Measurements from ENCODE around the gene HPCAL1.

HPCAL1 gene

GRCh38 chr2:10308866-10309265, 6.2 kb downstream of the HPCAL1 start:
- H3K27ac ChIP-seq (ENCODE audit: low read depth, low read length), result no peak overlapping the region
- H4K20me1 ChIP-seq (ENCODE audit: low read depth, low read length), result no peaks in the 10 kb centered on the region

GRCh38 chr2:10309286-10309685, 6.6 kb downstream of the HPCAL1 start:
- no peaks in the 10 kb centered on the region for H3K36me3 ChIP-seq (ENCODE audit: low read length)
- H3K4me2 ChIP-seq (ENCODE audit: low read depth, low read length, poor library complexity, severe bottlenecking), result no peak overlapping the region
- no peaks in the 10 kb centered on the region for H3K79me2 ChIP-seq (ENCODE audit: insufficient read depth, low read length)
- no peaks in the 10 kb centered on the region for H3K9me2 ChIP-seq (replicated peaks; ENCODE audit: insufficient read depth, low read length)
- H3K4me3 ChIP-seq (ENCODE audit: insufficient read depth, low read length, poor library complexity, severe bottlenecking), result no peak overlapping the region
- H3K27ac ChIP-seq (ENCODE audit: low read depth, low read length), result no peak overlapping the region
- TF ChIP-seq CTCF (IDR thresholded peaks at IDR 0.05; ENCODE audit: insufficient read depth, low read length, poor library complexity, severe bottlenecking), result no peak
- TF ChIP-seq EZH2phosphoT487 (conservative IDR thresholded peaks at IDR 0.05; ENCODE audit: low read length), result no peak
- H3F3A ChIP-seq (ENCODE audit: insufficient read depth), result no peaks in the 10 kb centered on the region
- no peaks in the 10 kb centered on the region; the same call in 1 of the 2 replicates for H3K27me3 ChIP-seq (ENCODE audit: low read length)
- no peaks in the 10 kb centered on the region for H3K9me3 ChIP-seq (ENCODE audit: insufficient read depth, low read length)
- H3K9ac ChIP-seq (ENCODE audit: low read length), result no peak overlapping the region
- H2AFZ ChIP-seq (ENCODE audit: low read depth, low read length, severe bottlenecking), result no peak overlapping the region
- no peaks in the 10 kb centered on the region for H4K20me1 ChIP-seq (ENCODE audit: low read depth, low read length)

More at GRCh38 chr2:10308866-10309265, 6.2 kb downstream of the HPCAL1 start:
- H3K9me2 ChIP-seq (replicated peaks; ENCODE audit: insufficient read depth, low read length), result no peaks in the 10 kb centered on the region
- no peaks in the 10 kb centered on the region for H3K9me3 ChIP-seq (ENCODE audit: insufficient read depth, low read length)
- no peak overlapping the region for H3K9ac ChIP-seq (ENCODE audit: low read length)
- H2AFZ ChIP-seq (ENCODE audit: low read depth, low read length, severe bottlenecking), result no peak overlapping the region
- H3K79me2 ChIP-seq (ENCODE audit: insufficient read depth, low read length), result no peaks in the 10 kb centered on the region
- H3K36me3 ChIP-seq (ENCODE audit: low read length), result no peaks in the 10 kb centered on the region
- no peaks in the 10 kb centered on the region for H3F3A ChIP-seq (ENCODE audit: insufficient read depth)
- H3K4me2 ChIP-seq (ENCODE audit: low read depth, low read length, poor library complexity, severe bottlenecking), result no peak overlapping the region
- H3K4me3 ChIP-seq (ENCODE audit: insufficient read depth, low read length, poor library complexity, severe bottlenecking), result no peak overlapping the region
- H3K27me3 ChIP-seq (ENCODE audit: low read length), result no peaks in the 10 kb centered on the region; the same call in 1 of the 2 replicates
- TF ChIP-seq CTCF (IDR thresholded peaks at IDR 0.05; ENCODE audit: insufficient read depth, low read length, poor library complexity, severe bottlenecking), result no peak
- TF ChIP-seq EZH2phosphoT487 (conservative IDR thresholded peaks at IDR 0.05; ENCODE audit: low read length), result no peak

DNA sequence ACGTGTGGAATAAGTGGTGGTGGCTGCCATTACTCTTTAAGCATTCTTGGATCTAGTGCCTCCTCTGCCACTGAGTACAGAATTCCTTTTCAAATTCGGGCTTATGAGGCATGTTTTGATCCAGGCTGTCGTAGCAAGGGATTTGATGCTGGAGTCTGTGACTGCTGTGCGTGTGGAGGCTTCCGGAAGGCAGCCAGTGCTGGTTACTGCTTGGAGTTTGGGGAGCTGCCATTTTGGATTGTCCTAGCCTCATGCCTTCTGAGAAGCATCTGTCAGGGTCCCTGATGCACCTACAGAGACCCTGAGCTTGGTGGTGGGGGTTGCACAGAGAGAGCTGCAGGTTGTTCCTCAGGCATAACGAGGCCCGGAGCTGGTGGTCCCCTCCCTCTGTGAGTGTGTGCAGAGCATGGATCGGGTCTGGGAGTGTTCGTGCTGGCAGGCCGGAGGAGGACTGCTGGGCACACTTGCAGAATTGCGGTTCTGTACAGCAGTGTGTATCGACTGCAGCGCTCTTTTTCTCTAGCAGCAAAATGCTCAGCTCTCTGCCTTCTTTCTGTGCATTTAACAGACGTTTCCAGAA, 7.7 kb downstream of the HPCAL1 start:
- no peak overlapping the region for H3K9ac ChIP-seq (ENCODE audit: low read length)
- no peak overlapping the region for H3K4me3 ChIP-seq (ENCODE audit: insufficient read depth, low read length, poor library complexity, severe bottlenecking)
- H3K27me3 ChIP-seq (ENCODE audit: low read length), result no peaks in the 10 kb centered on the region; the same call in 1 of the 2 replicates
- no peak for TF ChIP-seq CTCF (IDR thresholded peaks at IDR 0.05; ENCODE audit: insufficient read depth, low read length, poor library complexity, severe bottlenecking)
- TF ChIP-seq EZH2phosphoT487 (conservative IDR thresholded peaks at IDR 0.05; ENCODE audit: low read length), result no peak
- no peaks in the 10 kb centered on the region for H4K20me1 ChIP-seq (ENCODE audit: low read depth, low read length)
- no peaks in the 10 kb centered on the region for H3K9me3 ChIP-seq (ENCODE audit: insufficient read depth, low read length)
- H3K9me2 ChIP-seq (replicated peaks; ENCODE audit: insufficient read depth, low read length), result no peaks in the 10 kb centered on the region
- no peaks in the 10 kb centered on the region for H3K36me3 ChIP-seq (ENCODE audit: low read length)
- no peak overlapping the region for H2AFZ ChIP-seq (ENCODE audit: low read depth, low read length, severe bottlenecking)
- no peak overlapping the region for H3K4me2 ChIP-seq (ENCODE audit: low read depth, low read length, poor library complexity, severe bottlenecking)
- H3F3A ChIP-seq (ENCODE audit: insufficient read depth), result no peaks in the 10 kb centered on the region
- H3K79me2 ChIP-seq (ENCODE audit: insufficient read depth, low read length), result no peaks in the 10 kb centered on the region
- H3K27ac ChIP-seq (ENCODE audit: low read depth, low read length), result no peak overlapping the region

Measured in SU-DHL-6 (cell line).